Brain microvascular endothelial cell (primary cell): ENCODE data around the gene SLC22A15.

Source experiments
- DNase-seq: peaks from one replicate; pipeline ENCODE4 v3.0.0-alpha.2; 2020
- H3K27ac ChIP-seq: fragments of 250-450 bp; sonication (Bioruptor Pico); 2 replicates; pipeline ENCODE4 v1.5.1; 2020; ENCODE audit warnings: mild to moderate bottlenecking, moderate library complexity
- H3K27me3 ChIP-seq: fragments of 250-450 bp; sonication (Bioruptor Pico); replicated peaks from 2 replicates; pipeline ENCODE4 v1.5.1; 2020; ENCODE audit warnings: mild to moderate bottlenecking
- H3K36me3 ChIP-seq: fragments of 250-450 bp; sonication (Bioruptor Pico); replicated peaks from 2 replicates; pipeline ENCODE4 v1.5.1; 2020; ENCODE audit warnings: mild to moderate bottlenecking
- H3K4me3 ChIP-seq: 2 replicates; pipeline ENCODE4 v1.5.1; 2011; ENCODE audit warnings: low read depth, mild to moderate bottlenecking, control low read depth, low read length, moderate library complexity
- in situ Hi-C: cut with HindIII; loops from 2 replicates; pipeline ENCODE4 v1.10.0; 2017; ENCODE audit warnings: low sequenced_read_pairs, low pct_ligation_motif_present
- TF ChIP-seq, protein P1 (sequence below): IDR thresholded peaks from 2 replicates; pipeline ENCODE4 v1.5.1; 2011; ENCODE audit warnings: low read depth, mild to moderate bottlenecking, moderate library complexity, low read length, control low read depth, inconsistent platforms; ENCODE audit errors: missing control alignments

Gene SLC22A15

GRCh38 chr1:116001739-116002487 is 25.6 kb downstream of the SLC22A15 start:
- Histone ChIP-seq H3K27me3 (no peaks in the 10 kb centered on the region), H3K36me3 (no peaks in the 10 kb centered on the region), H3K4me3 (no peak overlapping the region), H3K27ac (no peak overlapping the region)
- in situ Hi-C loops: no loop called here
- no peak for DNase-seq
- TF ChIP-seq, protein P1, sequence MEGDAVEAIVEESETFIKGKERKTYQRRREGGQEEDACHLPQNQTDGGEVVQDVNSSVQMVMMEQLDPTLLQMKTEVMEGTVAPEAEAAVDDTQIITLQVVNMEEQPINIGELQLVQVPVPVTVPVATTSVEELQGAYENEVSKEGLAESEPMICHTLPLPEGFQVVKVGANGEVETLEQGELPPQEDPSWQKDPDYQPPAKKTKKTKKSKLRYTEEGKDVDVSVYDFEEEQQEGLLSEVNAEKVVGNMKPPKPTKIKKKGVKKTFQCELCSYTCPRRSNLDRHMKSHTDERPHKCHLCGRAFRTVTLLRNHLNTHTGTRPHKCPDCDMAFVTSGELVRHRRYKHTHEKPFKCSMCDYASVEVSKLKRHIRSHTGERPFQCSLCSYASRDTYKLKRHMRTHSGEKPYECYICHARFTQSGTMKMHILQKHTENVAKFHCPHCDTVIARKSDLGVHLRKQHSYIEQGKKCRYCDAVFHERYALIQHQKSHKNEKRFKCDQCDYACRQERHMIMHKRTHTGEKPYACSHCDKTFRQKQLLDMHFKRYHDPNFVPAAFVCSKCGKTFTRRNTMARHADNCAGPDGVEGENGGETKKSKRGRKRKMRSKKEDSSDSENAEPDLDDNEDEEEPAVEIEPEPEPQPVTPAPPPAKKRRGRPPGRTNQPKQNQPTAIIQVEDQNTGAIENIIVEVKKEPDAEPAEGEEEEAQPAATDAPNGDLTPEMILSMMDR: no peak

DNA sequence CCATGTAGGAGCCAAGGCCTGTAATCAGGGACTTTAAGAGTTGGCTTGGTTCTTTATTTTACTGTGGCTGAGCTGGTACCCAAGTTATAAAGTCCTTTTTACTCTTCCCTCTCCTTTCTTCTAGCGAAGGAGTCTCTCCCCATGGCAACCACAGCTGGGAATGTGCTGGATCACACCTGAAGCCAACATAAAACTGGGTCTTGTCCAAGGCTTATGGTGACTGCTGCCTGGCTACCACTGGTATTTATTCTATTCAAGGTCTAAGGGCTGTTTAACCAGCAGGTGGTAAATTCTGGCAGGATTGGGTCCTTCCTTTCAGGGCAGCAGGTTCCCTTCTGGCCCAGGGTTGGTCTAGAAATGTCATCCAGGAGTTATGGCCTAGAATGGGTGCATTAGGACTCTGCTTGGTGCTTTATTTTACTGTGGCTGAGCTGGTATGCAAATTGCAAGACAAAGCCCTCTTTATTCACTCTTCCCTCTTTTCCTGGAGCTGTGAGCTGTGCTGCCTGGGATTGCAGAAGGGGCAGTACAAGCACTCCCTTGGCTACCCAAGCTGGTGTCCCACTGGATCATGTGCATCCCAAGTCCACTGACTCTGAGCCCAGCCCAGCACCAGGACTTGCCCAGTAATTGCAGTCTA is 26.6 kb downstream of the SLC22A15 start:
- in situ Hi-C loops: no loop called here
- Histone ChIP-seq H3K36me3 (no peaks in the 10 kb centered on the region), H3K4me3 (no peak overlapping the region), H3K27ac (no peak overlapping the region), H3K27me3 (no peaks in the 10 kb centered on the region)
- no peak for DNase-seq
- TF ChIP-seq, protein P1: no peak

GRCh38 chr1:116003823-116004222 is 27.5 kb downstream of the SLC22A15 start:
- Histone ChIP-seq H3K4me3 (no peak overlapping the region), H3K36me3 (no peaks in the 10 kb centered on the region), H3K27ac (no peak overlapping the region), H3K27me3 (no peaks in the 10 kb centered on the region)
- TF ChIP-seq, protein P1: no peak
- no peak for DNase-seq
- in situ Hi-C loops: no loop called here

DNA sequence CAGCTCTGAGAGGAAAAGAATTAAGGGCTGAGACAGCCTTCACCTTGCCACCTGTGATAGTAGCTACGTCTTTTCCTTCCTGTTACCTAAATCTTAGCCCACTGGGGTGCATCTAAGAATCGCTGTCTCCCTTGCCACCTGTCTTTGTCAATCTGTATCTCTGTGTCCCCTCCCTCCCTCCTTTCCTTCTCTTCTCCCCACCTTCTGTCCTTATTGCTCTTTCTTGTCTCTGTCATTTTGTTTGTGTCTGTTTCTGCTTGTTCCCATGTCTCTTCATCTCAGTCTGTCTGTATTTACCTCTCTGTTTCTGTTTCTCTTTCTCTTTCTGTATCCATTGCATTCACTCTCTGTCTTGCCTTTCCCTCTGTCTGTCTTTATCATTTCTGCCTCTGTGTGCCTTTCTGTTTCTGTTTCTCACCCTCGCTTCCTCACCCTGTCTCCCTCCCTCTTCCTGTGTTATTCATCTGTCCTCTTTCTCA is 30.2 kb downstream of the SLC22A15 start:
- no peak overlapping the region for H3K4me3 ChIP-seq
- no peak for DNase-seq
- TF ChIP-seq, protein P1: no peak
- H3K27ac ChIP-seq: no peak overlapping the region
- in situ Hi-C loops: no loop called here
- H3K36me3 ChIP-seq: no peaks in the 10 kb centered on the region
- H3K27me3 ChIP-seq: no peaks in the 10 kb centered on the region

- TF ChIP-seq, protein P1: no peak
- no peak overlapping the region for H3K4me3 ChIP-seq
- no peaks in the 10 kb centered on the region for H3K36me3 ChIP-seq
- no peaks in the 10 kb centered on the region for H3K27me3 ChIP-seq
- no peak overlapping the region for H3K27ac ChIP-seq
- no peak for DNase-seq
- in situ Hi-C loops: no loop called here
Observed at GRCh38 chr1:116008656-116009390, 32.5 kb downstream of the SLC22A15 start.
